Esophagus muscularis mucosa (tissue), 3 donors: Measurements from ENCODE around the gene INTS15.

ENCODE experiments used
- CTCF ChIP-seq, 3 experiments: fragments of 200-600 bp in 2 of 3; fragments of 450-650 bp in 1 of 3; sonication (generic) in 2 of 3; IDR thresholded peaks; one replicate each; pipeline ENCODE4 v1.5.1; 2017 to 2019; ENCODE audit warnings: antibody characterized with exemption in 3 of 3, mild to moderate bottlenecking in 2 of 3, moderate library complexity in 1 of 3
- POLR2A ChIP-seq: fragments of 450-650 bp; IDR thresholded peaks from one replicate; pipeline ENCODE4 v1.6.1; 2017; ENCODE audit warnings: antibody characterized with exemption, moderate library complexity, mild to moderate bottlenecking, low read depth

DNA sequence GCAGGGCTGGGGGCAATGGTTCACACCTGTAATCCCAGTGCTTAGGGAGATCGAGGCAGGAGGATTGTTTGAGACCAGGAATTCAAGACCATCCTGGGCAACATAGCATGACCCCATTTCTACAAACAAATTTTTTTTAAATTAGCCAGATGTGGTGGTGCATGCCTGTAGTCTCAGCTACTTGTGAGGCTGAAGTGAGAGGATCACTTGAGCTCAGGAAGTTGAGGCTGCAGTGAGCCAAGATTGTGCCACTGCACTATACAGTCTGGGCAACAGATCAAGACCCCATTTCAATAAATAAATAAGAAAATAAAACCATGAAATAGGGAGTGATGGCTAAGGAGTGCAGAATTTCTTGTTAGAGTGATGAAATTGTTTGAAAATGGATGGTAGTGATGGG, 47.5 kb upstream of the INTS15 start:
- TF ChIP-seq CTCF (IDR thresholded peaks at IDR 0.05) (no peak), POLR2A (no peak)
